Measurements from ENCODE around the gene GMPR2. TPM values are rescaled to one million over a fixed set of nuclear protein-coding genes. Genes with fewer than 3 reads are reported as not detected.

The GMPR2 gene
- total and polyA plus RNA-seq, 2 of the 13 experiments (the other 11 are each of a cell fraction or from before 2014, with no cell fraction given), result 210 to 273 TPM

GRCh38 chr14:24195186-24196070, 37.3 kb upstream of the GMPR2 start, which contains the start of gene TM9SF1 (continued):
- peak; percentile 98 for TF ChIP-seq ETS1 (CRISPR knock-in tag; IDR thresholded peaks at IDR 0.05)
- peak; percentile 98 for TF ChIP-seq ZNF574 (CRISPR knock-in tag; IDR thresholded peaks at IDR 0.05)
- TF ChIP-seq ESRRA (CRISPR knock-in tag; IDR thresholded peaks at IDR 0.05; ENCODE audit: low read depth), result peak; percentile 95
- TF ChIP-seq HINFP (CRISPR knock-in tag; IDR thresholded peaks at IDR 0.05; ENCODE audit: low read depth), result peak; percentile 94
- TF ChIP-seq ZNF672 (CRISPR knock-in tag; IDR thresholded peaks at IDR 0.05), result no peak
- no peak; the same call in 1 of the 2 replicates for TF ChIP-seq FOXO4 (CRISPR knock-in tag; conservative IDR thresholded peaks at IDR 0.05)
- peak; percentile 97 for TF ChIP-seq ZSCAN29 (CRISPR knock-in tag; conservative IDR thresholded peaks at IDR 0.05)
- peak; percentile 55 for TF ChIP-seq SOX5 (CRISPR knock-in tag; IDR thresholded peaks at IDR 0.05; ENCODE audit: borderline replicate concordance)
- no peak for TF ChIP-seq MAFF (IDR thresholded peaks at IDR 0.05; ENCODE audit: low read depth, low read length)
- peak; percentile 99 for TF ChIP-seq REPIN1 (CRISPR knock-in tag; IDR thresholded peaks at IDR 0.05; ENCODE audit: borderline replicate concordance, low read depth)
- no peak for TF ChIP-seq NFRKB (IDR thresholded peaks at IDR 0.05)
- peak; percentile 67; the same call in 1 of the 2 replicates for TF ChIP-seq TFE3 (CRISPR knock-in tag; IDR thresholded peaks at IDR 0.05)
- TF ChIP-seq THYN1 (CRISPR knock-in tag; IDR thresholded peaks at IDR 0.05; ENCODE audit: borderline replicate concordance, low read depth), result peak; percentile 90; the same call in 1 of the 2 replicates
- peak; percentile 100 for TF ChIP-seq ZNF772 (CRISPR knock-in tag; IDR thresholded peaks at IDR 0.05)
- no peak; the same call in 1 of the 2 replicates for TF ChIP-seq HNF4A (CRISPR knock-in tag; IDR thresholded peaks at IDR 0.05)
- TF ChIP-seq PRPF4 (IDR thresholded peaks at IDR 0.05; ENCODE audit: low read depth, low read length, poor library complexity, severe bottlenecking), result no peak
- peak; percentile 85 for TF ChIP-seq ATF3 (CRISPR knock-in tag; IDR thresholded peaks at IDR 0.05)
- no peak for TF ChIP-seq ZBTB2 (CRISPR knock-in tag; IDR thresholded peaks at IDR 0.05; ENCODE audit: low read depth)
